Ascending aorta (tissue), 2 donors: Measurements from ENCODE around the gene PTPN1. TPM values are rescaled to one million over a fixed set of nuclear protein-coding genes. Genes with fewer than 3 reads are reported as not detected.

Source experiments
- DNase-seq, 2 donors: peaks; one replicate each; pipeline ENCODE4 v3.0.0-alpha.2; 2019; ENCODE audit warnings: low spot score in 2 of 2
- H3K27ac ChIP-seq, 2 donors: fragments of 200-600 bp; sonication (generic); one replicate each; pipeline ENCODE4 v1.5.1; 2016 to 2017; ENCODE audit warnings: mild to moderate bottlenecking in 1 of 2
- H3K27me3 ChIP-seq: fragments of 200-600 bp; sonication (generic); one replicate; pipeline ENCODE4 v1.5.1; 2017
- H3K36me3 ChIP-seq, 2 donors: fragments of 200-600 bp; sonication (generic); one replicate each; pipeline ENCODE4 v1.5.1; 2016
- H3K4me1 ChIP-seq, 2 donors: fragments of 200-600 bp; sonication (generic); one replicate each; pipeline ENCODE4 v1.5.1; 2016 to 2017; ENCODE audit warnings: mild to moderate bottlenecking in 1 of 2
- H3K4me3 ChIP-seq, 2 donors: fragments of 200-600 bp; sonication (generic); one replicate each; pipeline ENCODE4 v1.5.1; 2016 to 2017; ENCODE audit warnings: mild to moderate bottlenecking in 1 of 2
- H3K9me3 ChIP-seq, 2 donors: fragments of 200-600 bp; sonication (generic); one replicate each; pipeline ENCODE4 v1.5.1; 2016
- CTCF ChIP-seq, 3 experiments: fragments of 200-600 bp in 2 of 3; fragments of 450-650 bp in 1 of 3; sonication (generic) in 2 of 3; IDR thresholded peaks; one replicate each; pipeline ENCODE4 v1.5.1; 2016 to 2019; ENCODE audit warnings: antibody characterized with exemption in 3 of 3, mild to moderate bottlenecking in 1 of 3, moderate library complexity in 1 of 3
- intact Hi-C: fragments of 100-400 bp; cut with DNase I; formaldehyde crosslinking; loops from one replicate; pipeline ENCODE4 v1.15.1; 2023
- total RNA-seq: library from RNA; depleted of rRNA; stranded (reverse); fragments of >200 nt; gene quantifications from one replicate; pipeline ENCODE4 v1.1.0, GENCODE V29; 2016

Gene PTPN1
- total RNA-seq, 1 donor from 2014 or later, result 30.2 TPM

- no peak for DNase-seq
- no peaks in the 10 kb centered on the region for H3K9me3 ChIP-seq
- peaks cover 7 to 43% of the 10 kb centered on the region in 2 donors for H3K4me1 ChIP-seq
- H3K4me3 ChIP-seq, result no peak overlapping the region
- TF ChIP-seq CTCF (IDR thresholded peaks at IDR 0.05), result no peak
- H3K36me3 ChIP-seq, result no peaks in the 10 kb centered on the region
- peak overlapping the region; percentile 29 to 37 for H3K27ac ChIP-seq
- intact Hi-C loops, result loop anchor here (10.0 kb wide), 1 partner anchor 218 kb away; the partner anchor contains the start of gene PARD6B
- H3K27me3 ChIP-seq, result no peaks in the 10 kb centered on the region
Measured at GRCh38 chr20:50516935-50517816, 7.0 kb downstream of the PTPN1 start.

GRCh38 chr20:50517817-50518154 is 7.6 kb downstream of the PTPN1 start:
- no peak for DNase-seq
- Histone ChIP-seq H3K4me3 (no peak overlapping the region), H3K27ac (peak overlapping the region in 1 of 2 donors; percentile 29), H3K4me1 (peaks cover 7 to 40% of the 10 kb centered on the region in 2 donors), H3K9me3 (no peaks in the 10 kb centered on the region), H3K36me3 (no peaks in the 10 kb centered on the region), H3K27me3 (no peaks in the 10 kb centered on the region)
- no peak for TF ChIP-seq CTCF (IDR thresholded peaks at IDR 0.05)
- intact Hi-C loops, result loop anchor here (10.0 kb wide), 1 partner anchor 217 kb away; the partner anchor contains the start of gene PARD6B

- no peak overlapping the region for H3K4me3 ChIP-seq
Measured at GRCh38 chr20:50518270-50518721, 8.1 kb downstream of the PTPN1 start.

DNA sequence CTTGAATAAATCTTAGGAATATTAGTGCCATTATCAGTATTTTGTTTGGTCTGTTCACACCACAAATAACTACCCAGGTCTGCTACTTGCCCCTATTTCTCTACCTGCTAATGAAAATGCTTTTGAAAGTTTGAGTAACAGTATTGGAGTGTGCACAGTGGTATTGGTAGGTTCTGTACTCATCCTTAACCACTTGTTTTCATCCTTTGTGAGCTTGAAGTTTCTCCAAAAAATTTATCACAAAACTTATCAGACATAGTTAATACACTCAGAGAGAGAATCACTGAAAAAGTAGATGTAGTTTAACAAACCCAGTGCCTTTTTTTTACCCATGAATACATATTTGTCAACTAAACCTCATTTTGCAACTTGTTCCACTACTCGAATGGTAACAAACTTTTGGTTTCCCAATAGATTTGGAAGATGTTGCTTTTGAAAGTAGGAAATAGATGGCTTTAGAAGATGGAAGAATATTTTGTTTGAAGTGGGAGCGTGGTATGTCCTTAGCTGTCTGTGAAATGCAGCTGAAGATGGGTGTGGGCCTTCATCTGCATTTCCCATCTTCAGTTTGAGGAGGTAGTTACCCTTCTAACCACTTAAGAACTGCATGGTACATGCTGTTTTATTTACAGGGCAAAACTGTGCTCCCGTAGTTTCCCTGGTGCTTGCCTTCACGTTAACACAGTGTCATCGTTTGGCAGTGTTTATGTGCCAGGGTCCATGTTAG is 9.0 kb downstream of the PTPN1 start:
- Histone ChIP-seq H3K27ac (no peak overlapping the region), H3K27me3 (no peaks in the 10 kb centered on the region), H3K4me1 (peaks cover 7 to 31% of the 10 kb centered on the region in 2 donors), H3K9me3 (no peaks in the 10 kb centered on the region), H3K4me3 (no peak overlapping the region), H3K36me3 (no peaks in the 10 kb centered on the region)
- intact Hi-C loops, result loop anchor here (10.0 kb wide), 1 partner anchor 216 kb away; the partner anchor contains the start of gene PARD6B
- no peak for TF ChIP-seq CTCF (IDR thresholded peaks at IDR 0.05)
- DNase-seq, result no peak

More at GRCh38 chr20:50518270-50518721, 8.1 kb downstream of the PTPN1 start:
- Histone ChIP-seq H3K9me3 (no peaks in the 10 kb centered on the region), H3K36me3 (no peaks in the 10 kb centered on the region), H3K4me1 (peaks cover 7 to 37% of the 10 kb centered on the region in 2 donors), H3K27ac (peak overlapping the region in 1 of 2 donors; percentile 29), H3K27me3 (no peaks in the 10 kb centered on the region)
- intact Hi-C loops, result loop anchor here (10.0 kb wide), 1 partner anchor 217 kb away; the partner anchor contains the start of gene PARD6B
- TF ChIP-seq CTCF (IDR thresholded peaks at IDR 0.05), result no peak
- no peak for DNase-seq

- peaks cover 3 to 25% of the 10 kb centered on the region in 2 donors for H3K4me1 ChIP-seq
- H3K36me3 ChIP-seq, result no peaks in the 10 kb centered on the region
- no peak overlapping the region for H3K4me3 ChIP-seq
- H3K27ac ChIP-seq, result no peak overlapping the region
- H3K9me3 ChIP-seq, result no peaks in the 10 kb centered on the region
- DNase-seq, result no peak
- TF ChIP-seq CTCF (IDR thresholded peaks at IDR 0.05), result no peak
- no peaks in the 10 kb centered on the region for H3K27me3 ChIP-seq
- intact Hi-C loops, result no loop called here
Measured at GRCh38 chr20:50520222-50520880, 10.2 kb downstream of the PTPN1 start.
